Nephron (organoid): ENCODE measurements around the gene SSTR1.

Experiments used
- H3K27ac Mint-ChIP-seq, 3 experiments: 2 replicates each; pipeline ENCODE4 v1.8.0; 2020; ENCODE audit warnings: mixed read lengths in 3 of 3, mild to moderate bottlenecking in 2 of 3, moderate library complexity in 1 of 3
- H3K27me3 Mint-ChIP-seq: 2 replicates; pipeline ENCODE4 v1.8.0; 2021; ENCODE audit warnings: low read depth, mild to moderate bottlenecking, moderate library complexity, mixed read lengths
- H3K36me3 Mint-ChIP-seq: 2 replicates; pipeline ENCODE4 v1.8.0; 2020; ENCODE audit warnings: low read depth, mixed read lengths
- H3K4me1 Mint-ChIP-seq: 2 replicates; pipeline ENCODE4 v1.8.0; 2020; ENCODE audit warnings: mixed read lengths
- H3K4me3 Mint-ChIP-seq, 3 experiments: 2 replicates each; pipeline ENCODE4 v1.8.0; 2020; ENCODE audit warnings: mild to moderate bottlenecking in 3 of 3, mixed read lengths in 3 of 3, moderate library complexity in 2 of 3
- H3K9me3 Mint-ChIP-seq: 2 replicates; pipeline ENCODE4 v1.8.0; 2020; ENCODE audit warnings: mixed read lengths
- TF ChIP-seq, protein P1 (sequence below), 3 experiments: fragments of 200-600 bp; sonication (generic); IDR thresholded peaks; one replicate each; pipeline ENCODE4 v1.5.0; 2021; ENCODE audit warnings: antibody characterized with exemption in 3 of 3; ENCODE audit not compliant: unreplicated experiment in 3 of 3

Gene SSTR1

DNA sequence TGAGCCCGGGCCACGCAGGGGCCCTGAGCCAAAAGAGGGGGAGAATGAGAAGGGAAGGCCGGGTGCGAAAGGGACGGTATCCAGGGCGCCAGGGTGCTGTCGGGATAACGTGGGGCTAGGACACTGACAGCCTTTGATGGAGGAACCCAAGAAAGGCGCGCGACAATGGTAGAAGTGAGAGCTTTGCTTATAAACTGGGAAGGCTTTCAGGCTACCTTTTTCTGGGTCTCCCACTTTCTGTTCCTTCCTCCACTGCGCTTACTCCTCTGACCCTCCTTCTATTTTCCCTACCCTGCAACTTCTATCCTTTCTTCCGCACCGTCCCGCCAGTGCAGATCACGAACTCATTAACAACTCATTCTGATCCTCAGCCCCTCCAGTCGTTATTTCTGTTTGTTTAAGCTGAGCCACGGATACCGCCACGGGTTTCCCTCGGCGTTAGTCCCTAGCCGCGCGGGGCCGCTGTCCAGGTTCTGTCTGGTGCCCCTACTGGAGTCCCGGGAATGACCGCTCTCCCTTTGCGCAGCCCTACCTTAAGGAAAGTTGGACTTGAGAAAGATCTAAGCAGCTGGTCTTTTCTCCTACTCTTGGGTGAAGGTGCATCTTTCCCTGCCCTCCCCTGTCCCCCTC is 3.0 kb downstream of the SSTR1 start:
- TF ChIP-seq, protein P1, sequence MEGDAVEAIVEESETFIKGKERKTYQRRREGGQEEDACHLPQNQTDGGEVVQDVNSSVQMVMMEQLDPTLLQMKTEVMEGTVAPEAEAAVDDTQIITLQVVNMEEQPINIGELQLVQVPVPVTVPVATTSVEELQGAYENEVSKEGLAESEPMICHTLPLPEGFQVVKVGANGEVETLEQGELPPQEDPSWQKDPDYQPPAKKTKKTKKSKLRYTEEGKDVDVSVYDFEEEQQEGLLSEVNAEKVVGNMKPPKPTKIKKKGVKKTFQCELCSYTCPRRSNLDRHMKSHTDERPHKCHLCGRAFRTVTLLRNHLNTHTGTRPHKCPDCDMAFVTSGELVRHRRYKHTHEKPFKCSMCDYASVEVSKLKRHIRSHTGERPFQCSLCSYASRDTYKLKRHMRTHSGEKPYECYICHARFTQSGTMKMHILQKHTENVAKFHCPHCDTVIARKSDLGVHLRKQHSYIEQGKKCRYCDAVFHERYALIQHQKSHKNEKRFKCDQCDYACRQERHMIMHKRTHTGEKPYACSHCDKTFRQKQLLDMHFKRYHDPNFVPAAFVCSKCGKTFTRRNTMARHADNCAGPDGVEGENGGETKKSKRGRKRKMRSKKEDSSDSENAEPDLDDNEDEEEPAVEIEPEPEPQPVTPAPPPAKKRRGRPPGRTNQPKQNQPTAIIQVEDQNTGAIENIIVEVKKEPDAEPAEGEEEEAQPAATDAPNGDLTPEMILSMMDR (IDR thresholded peaks at IDR 0.05; ENCODE audit: unreplicated experiment in 3 of 3), result no peak
- Mint-ChIP-seq H3K27ac (peak overlapping the region in 1 of 3 experiments; percentile 27), H3K4me1 (peaks cover 32% of the 10 kb centered on the region), H3K27me3 (peaks cover 91% of the 10 kb centered on the region), H3K9me3 (peaks cover 15% of the 10 kb centered on the region), H3K36me3 (peaks cover 3% of the 10 kb centered on the region), H3K4me3 (peak overlapping the region; percentile 78 to 86 (median 84))

DNA sequence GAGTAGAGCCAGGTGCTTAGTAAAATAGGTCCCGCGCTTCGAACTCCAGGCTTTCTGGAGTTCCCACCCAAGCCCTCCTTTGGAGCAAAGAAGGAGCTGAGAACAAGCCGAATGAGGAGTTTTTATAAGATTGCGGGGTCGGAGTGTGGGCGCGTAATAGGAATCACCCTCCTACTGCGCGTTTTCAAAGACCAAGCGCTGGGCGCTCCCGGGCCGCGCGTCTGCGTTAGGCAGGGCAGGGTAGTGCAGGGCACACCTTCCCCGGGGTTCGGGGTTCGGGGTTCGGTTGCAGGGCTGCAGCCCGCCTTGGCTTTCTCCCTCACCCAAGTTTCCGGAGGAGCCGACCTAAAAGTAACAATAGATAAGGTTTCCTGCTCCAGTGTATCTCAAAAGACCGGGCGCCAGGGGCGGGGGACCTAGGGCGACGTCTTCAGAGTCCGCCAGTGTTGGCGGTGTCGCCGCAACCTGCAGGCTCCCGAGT is 3.6 kb downstream of the SSTR1 start:
- H3K36me3 Mint-ChIP-seq, result peaks cover 3% of the 10 kb centered on the region
- peaks cover 32% of the 10 kb centered on the region for H3K4me1 Mint-ChIP-seq
- H3K27me3 Mint-ChIP-seq, result peaks cover 89% of the 10 kb centered on the region
- no peak overlapping the region for H3K27ac Mint-ChIP-seq
- H3K9me3 Mint-ChIP-seq, result peaks cover 11% of the 10 kb centered on the region
- H3K4me3 Mint-ChIP-seq, result peak overlapping the region; percentile 78 to 86 (median 84)
- TF ChIP-seq, protein P1 (IDR thresholded peaks at IDR 0.05; ENCODE audit: unreplicated experiment in 3 of 3), result no peak

DNA sequence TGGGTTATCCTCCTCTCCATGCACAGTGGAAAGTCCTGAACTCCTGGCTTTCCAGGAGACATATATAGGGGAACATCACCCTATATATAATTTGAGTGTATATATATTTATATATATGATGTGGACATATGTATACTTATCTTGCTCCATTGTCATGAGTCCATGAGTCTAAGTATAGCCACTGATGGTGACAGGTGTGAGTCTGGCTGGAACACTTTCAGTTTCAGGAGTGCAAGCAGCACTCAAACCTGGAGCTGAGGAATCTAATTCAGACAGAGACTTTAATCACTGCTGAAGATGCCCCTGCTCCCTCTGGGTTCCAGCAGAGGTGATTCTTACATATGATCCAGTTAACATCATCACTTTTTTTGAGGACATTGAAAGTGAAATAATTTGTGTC is 4.4 kb downstream of the SSTR1 start:
- no peak overlapping the region for H3K27ac Mint-ChIP-seq
- H3K4me1 Mint-ChIP-seq, result peaks cover 32% of the 10 kb centered on the region
- peaks cover 8% of the 10 kb centered on the region for H3K9me3 Mint-ChIP-seq
- H3K27me3 Mint-ChIP-seq, result peaks cover 88% of the 10 kb centered on the region
- H3K36me3 Mint-ChIP-seq, result peaks cover 3% of the 10 kb centered on the region
- TF ChIP-seq, protein P1 (IDR thresholded peaks at IDR 0.05; ENCODE audit: unreplicated experiment in 3 of 3), result no peak
- peak overlapping the region; percentile 41 to 62 (median 58) for H3K4me3 Mint-ChIP-seq

DNA sequence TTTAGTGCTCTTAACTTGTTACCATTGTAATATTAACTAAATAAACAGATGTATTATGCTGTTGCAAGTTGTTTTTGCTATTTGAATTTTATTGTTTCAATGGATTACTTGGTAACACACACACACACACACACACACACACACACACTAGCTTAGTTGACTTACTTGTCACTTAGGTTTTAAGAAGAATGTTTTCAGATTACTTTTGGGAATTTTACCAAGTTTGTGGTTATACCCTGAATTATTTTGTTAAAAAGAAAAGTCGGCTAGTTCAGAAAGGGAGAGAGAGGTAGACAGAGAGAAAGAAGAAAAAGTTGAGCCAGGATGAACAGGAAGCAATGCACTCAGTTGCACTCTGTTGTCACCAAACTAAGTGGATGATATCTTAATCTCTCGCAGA is 5.3 kb downstream of the SSTR1 start:
- Mint-ChIP-seq H3K27me3 (peaks cover 83% of the 10 kb centered on the region), H3K36me3 (peaks cover 3% of the 10 kb centered on the region), H3K9me3 (peaks cover 3% of the 10 kb centered on the region), H3K27ac (no peak overlapping the region), H3K4me1 (peaks cover 26% of the 10 kb centered on the region), H3K4me3 (no peak overlapping the region)
- TF ChIP-seq, protein P1 (IDR thresholded peaks at IDR 0.05; ENCODE audit: unreplicated experiment in 3 of 3), result no peak

DNA sequence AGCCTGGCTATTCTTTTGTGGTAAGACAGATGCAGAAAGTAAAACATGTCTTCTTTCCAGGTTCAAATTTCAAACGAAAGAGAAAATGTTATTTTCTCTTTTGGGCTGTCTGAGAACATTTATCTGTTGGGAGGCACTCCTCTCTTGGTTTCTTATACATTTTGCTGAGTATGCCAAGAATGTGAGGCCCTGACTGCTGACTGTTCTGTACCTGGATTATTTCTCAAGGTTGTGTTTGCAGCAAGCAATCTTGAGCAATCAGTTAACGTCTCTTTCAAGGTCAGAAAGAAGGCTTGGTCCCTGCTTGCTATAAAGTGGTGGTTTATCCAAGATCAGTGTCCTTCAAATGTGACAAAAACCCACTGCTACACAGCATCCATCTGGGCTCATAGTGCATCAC is 9.8 kb downstream of the SSTR1 start:
- Mint-ChIP-seq H3K36me3 (no peaks in the 10 kb centered on the region), H3K27ac (no peak overlapping the region), H3K4me1 (no peaks in the 10 kb centered on the region), H3K4me3 (no peak overlapping the region), H3K9me3 (no peaks in the 10 kb centered on the region), H3K27me3 (peaks cover 40% of the 10 kb centered on the region)
- TF ChIP-seq, protein P1 (IDR thresholded peaks at IDR 0.05; ENCODE audit: unreplicated experiment in 3 of 3), result no peak

DNA sequence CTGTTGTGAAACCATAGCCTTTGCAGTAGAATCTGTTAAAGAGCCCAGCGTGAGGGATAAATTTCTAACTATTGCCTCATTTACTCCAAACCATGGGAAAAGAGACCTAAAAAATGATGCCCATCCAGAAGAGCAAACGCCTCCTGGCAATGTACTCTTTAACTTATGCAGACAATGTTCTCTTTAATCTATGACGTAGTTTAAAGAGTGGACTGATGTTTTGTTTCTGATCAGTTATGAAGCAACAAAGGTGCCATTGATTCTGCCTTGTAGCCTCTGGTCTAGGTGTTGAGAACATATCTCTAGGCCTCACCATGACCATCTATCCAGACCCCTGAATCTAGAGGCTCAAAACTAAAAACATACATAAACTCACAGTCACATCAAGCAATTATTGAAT is 13.4 kb downstream of the SSTR1 start:
- H3K4me1 Mint-ChIP-seq, result no peaks in the 10 kb centered on the region
- peaks cover 13% of the 10 kb centered on the region for H3K27me3 Mint-ChIP-seq
- no peak overlapping the region for H3K4me3 Mint-ChIP-seq
- no peaks in the 10 kb centered on the region for H3K36me3 Mint-ChIP-seq
- peaks cover 2% of the 10 kb centered on the region for H3K9me3 Mint-ChIP-seq
- TF ChIP-seq, protein P1 (IDR thresholded peaks at IDR 0.05; ENCODE audit: unreplicated experiment in 3 of 3), result no peak
- H3K27ac Mint-ChIP-seq, result no peak overlapping the region
